ENCODE data around the gene ZBED6.

GRCh38 chr1:203843435-203843834 is 48.0 kb downstream of the ZBED6 start:
- TF ChIP-seq CTCF (conservative IDR thresholded peaks at IDR 0.05 in 1 of 2, IDR thresholded peaks at IDR 0.05 in 1 of 2; ENCODE audit: extremely low read depth in 1 of 2, insufficient read depth in 1 of 2, low read depth in 1 of 2, low read length in 2 of 2): no peak
- no peak for TF ChIP-seq EZH2 (IDR thresholded peaks at IDR 0.05; ENCODE audit: borderline replicate concordance, low read length)
